SW480 (cell line): Measurements from ENCODE around the gene ZNF324.
A peak's percentile ranks its signal among the peaks of the same experiment; 100 is the strongest.
"Not testable (repeated sequence)": the region's sequence is repeated elsewhere in the genome, so short reads cannot be mapped to it uniquely, and the experiment has no call there.

ENCODE experiments used
- DNase-seq: peaks from one replicate; pipeline ENCODE4 v3.0.0-alpha.2; 2016; ENCODE audit warnings: low spot score

The ZNF324 gene

DNA sequence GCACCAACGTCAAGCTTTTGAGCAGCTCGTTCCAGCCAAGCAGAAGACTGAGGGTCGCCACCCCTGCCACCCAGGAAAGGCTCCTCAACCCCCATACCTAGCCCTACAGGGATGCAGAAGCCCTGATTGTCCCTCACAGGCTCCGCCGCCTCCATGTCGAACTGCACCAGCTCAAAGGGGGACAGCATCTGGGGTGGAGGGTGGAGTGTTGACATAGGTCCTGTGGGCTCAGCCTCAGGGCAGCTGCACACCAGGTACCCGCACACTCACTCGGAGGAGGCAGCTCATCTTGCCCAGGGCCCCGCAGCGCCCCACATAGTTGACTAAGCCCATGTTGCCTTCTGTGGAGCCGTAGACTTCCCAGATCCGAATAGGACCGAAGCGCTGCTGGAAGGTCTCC lies 33.4 kb downstream of the ZNF324 start:
- DNase-seq = no peak

GRCh38 chr19:58507602-58508223 lies 40.8 kb downstream of the ZNF324 start:
- DNase-seq = not testable (repeated sequence)

DNA sequence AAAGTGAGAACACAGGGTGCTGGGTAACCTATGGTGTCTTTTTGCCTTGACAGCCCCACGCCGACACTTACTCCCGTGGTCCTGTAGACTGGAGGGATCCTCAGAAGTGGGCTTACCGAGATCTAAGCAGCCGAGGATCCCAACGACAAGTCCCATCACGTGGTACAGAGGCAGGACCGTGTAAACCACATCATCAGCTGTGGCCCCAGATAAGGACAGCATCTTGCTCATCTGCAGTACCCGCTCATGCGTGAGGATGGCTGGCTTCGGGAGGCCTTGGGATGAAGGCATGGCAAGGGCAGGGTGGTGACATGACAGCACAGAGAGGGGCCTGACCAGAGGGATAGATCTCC lies 42.8 kb downstream of the ZNF324 start:
- no peak for DNase-seq

DNA sequence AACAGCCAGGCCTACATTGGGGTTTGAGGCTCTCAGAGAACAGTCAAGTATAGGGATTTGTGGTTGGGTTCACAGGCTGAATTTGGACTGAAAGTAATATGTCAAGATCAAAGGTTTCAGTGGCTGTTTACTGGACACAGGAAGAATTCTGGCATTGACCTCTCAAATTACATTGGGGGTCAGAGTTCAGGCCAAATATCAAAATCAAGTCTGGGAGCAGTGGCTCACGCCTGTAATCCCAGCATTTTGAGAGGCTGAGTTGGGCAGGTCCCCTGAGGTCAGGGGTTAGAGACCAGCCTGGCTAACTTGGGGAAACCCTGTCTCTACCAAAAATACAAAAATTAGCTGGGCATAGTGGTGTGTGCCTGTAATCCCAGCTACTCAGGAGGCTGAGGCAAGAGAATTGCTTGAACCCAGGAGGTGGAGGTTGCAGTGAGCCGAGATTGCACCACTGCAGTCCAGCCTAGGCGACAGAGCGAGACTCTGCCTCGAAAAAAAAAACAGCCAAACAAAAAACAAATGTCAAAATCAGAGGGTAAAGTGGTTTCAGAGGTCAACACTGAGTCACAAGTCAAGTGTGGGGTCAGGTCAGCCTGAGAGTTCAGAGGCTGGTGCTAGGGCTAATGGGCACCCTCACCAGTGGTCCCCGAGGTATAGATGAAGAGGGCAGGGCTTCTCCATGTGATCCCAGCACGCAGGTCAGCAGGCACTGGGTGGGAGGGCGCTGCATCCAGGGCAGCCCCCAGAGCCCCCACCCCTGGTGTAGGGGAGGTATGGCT lies 43.4 kb downstream of the ZNF324 start:
- DNase-seq = no peak

- DNase-seq = no peak
These were observed 44.7 kb downstream of the ZNF324 start, which contains the start of gene SLC27A5 for GRCh38 chr19:58511353-58512208. SLC27A5 (minus strand) TSS chr19:58511992; CDS start chr19:58511955, 37 bp downstream.

- DNase-seq = no peak
These were observed 46.4 kb downstream of the ZNF324 start for GRCh38 chr19:58513213-58513693.

- peak; percentile 94 for DNase-seq
These were observed 47.0 kb downstream of the ZNF324 start for GRCh38 chr19:58513694-58514563.

GRCh38 chr19:58514564-58515022 lies 47.7 kb downstream of the ZNF324 start:
- DNase-seq = no peak

GRCh38 chr19:58515259-58515658 lies 48.4 kb downstream of the ZNF324 start:
- no peak for DNase-seq

GRCh38 chr19:58516246-58516836 lies 49.5 kb downstream of the ZNF324 start:
- DNase-seq = no peak

GRCh38 chr19:58516964-58517833 lies 50.3 kb downstream of the ZNF324 start:
- no peak for DNase-seq

- no peak for DNase-seq
These were observed 51.6 kb downstream of the ZNF324 start for GRCh38 chr19:58518256-58519086.

GRCh38 chr19:58519087-58519354 lies 52.1 kb downstream of the ZNF324 start:
- DNase-seq = peak; percentile 89

- DNase-seq = peak; percentile 99
These were observed 52.7 kb downstream of the ZNF324 start, which contains the start of gene ZBTB45 for GRCh38 chr19:58519355-58520256. ZBTB45 (minus strand) TSS chr19:58519810; CDS start chr19:58517673, 2,137 bp downstream.

DNA sequence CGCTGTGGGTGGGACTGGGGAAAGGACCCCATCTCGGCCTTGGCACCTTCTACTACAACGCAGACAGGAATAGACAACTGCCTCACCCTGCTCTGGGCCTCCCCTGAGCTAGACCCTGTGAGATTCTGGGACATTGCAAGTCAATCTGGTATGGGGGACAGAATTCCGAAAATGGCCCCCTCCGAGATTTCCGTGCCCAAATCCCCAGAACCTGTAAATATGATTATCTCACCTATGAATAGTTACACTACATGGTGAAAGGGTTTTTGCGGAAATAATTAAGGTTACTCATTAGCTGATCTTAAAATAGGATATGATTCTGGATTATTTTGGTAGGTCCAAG lies 53.3 kb downstream of the ZNF324 start:
- no peak for DNase-seq

DNA sequence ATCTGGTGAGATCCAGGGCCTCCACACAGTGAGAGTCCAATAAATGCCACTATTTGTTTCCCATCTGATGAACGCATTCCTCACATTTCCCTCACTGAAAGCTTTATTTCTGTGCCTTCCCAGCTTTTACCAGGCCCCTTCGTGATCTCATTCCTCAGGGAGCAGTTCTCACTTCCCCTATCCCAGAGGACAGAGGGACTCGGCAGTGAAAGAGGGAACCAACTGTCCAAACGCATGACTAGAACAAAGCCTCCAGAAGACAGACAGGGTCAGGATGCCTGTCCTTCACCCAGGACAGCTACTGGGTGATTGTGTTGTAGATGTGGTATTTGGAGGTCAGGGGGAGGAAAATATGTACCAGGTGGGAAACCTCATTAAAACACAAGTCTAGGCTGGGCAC lies 54.8 kb downstream of the ZNF324 start:
- DNase-seq = no peak

GRCh38 chr19:58522709-58523108 lies 55.8 kb downstream of the ZNF324 start:
- no peak for DNase-seq
